GM19238 (cell line): ENCODE results near the gene CENPQ.
A peak's percentile ranks its signal among the peaks of the same experiment; 100 is the strongest.
"Not testable (repeated sequence)": the region's sequence is repeated elsewhere in the genome, so short reads cannot be mapped to it uniquely, and the experiment has no call there.

Source experiments
- DNase-seq: peaks from one replicate; pipeline ENCODE4 v3.0.0; 2011; ENCODE audit warnings: low spot score; ENCODE audit not compliant: insufficient read length

The CENPQ gene, protein sequence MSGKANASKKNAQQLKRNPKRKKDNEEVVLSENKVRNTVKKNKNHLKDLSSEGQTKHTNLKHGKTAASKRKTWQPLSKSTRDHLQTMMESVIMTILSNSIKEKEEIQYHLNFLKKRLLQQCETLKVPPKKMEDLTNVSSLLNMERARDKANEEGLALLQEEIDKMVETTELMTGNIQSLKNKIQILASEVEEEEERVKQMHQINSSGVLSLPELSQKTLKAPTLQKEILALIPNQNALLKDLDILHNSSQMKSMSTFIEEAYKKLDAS

DNA sequence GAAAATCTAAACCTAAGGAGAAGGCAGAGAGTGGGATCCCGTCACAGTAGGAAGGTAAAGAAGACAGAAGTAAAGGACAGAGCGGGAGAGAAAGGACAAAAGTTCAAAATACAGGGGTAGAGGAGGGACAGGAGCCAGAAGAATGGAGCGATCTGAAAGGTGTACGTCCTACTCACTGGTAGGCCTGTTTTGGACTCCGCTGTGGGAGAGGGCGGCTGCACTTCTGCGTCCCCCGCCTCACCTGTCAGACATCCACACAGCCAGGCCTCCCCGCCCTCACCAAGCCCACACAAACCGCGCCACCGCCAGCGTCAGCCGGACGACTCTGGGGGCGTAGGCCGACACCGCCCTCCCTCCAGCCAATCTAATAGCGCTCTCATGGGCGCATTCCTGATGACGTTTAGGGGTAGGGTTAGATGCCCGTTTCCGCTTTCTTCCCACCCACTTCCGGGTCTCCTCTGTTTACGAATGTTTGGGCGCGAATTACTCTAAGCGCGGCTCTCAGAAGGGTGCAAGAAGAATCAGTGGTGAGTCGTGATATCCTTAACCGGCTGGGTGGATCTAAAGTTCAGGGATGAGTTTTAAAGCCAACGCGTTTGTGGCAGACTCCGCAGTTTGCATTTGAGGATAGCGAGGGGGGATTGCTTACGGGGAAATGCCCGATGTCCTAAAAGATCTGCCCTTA, at the start of gene CENPQ, which contains the start of gene MMUT:
TSS of gene CENPQ (plus strand) at position 444 of the 685 bp plus-strand sequence. CDS start 6,807 bp downstream, outside the sequence.
TSS of gene MMUT (minus strand) at position 327 of the 685 bp plus-strand sequence. CDS start 3,787 bp downstream, outside the sequence.
- peak; percentile 81 for DNase-seq

- no peak for DNase-seq
Observed at GRCh38 chr6:49415358-49415757, 47.8 kb upstream of the CENPQ start.

- DNase-seq: no peak
Observed at GRCh38 chr6:49416195-49416594, 47.0 kb upstream of the CENPQ start.

- no peak for DNase-seq
Observed at GRCh38 chr6:49423817-49424216, 39.4 kb upstream of the CENPQ start.

DNA sequence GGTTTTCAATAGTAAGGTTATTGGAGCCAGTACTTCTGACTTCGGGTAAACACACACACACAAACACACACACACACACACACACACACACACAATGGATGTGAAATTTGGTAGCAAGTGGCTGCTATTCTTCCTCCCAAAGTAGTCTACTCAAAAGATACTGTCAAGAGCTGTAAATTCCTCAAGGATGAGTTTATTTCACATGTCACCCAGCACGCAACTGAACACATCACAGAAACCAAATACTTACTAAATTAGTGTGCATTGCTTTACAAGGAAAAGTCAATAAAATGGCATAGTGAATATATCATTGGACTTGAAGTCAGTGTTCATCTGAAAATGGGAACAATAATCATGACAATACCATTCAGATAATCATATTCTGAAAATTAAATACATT, 33.0 kb upstream of the CENPQ start:
- no peak for DNase-seq

GRCh38 chr6:49430866-49431265, 32.3 kb upstream of the CENPQ start:
- DNase-seq: no peak

DNA sequence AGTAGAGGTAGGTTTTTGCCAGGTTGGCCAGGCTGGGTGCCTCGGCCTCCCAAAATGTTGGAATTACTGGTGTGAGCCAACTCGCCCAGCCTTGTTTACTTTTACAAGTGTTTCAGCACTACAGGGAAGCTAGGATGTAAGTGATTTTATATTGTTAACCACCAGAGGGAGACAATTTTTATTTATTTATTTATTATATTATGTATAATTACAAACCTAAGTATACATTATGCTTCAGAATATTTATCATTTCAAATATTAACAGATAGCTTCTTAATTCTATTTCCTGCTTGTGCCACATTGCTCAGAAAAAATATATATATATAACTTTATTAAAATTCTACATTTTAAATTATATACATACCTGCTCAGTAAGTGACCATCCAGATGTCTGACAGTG, 9.9 kb upstream of the CENPQ start:
- DNase-seq: no peak

GRCh38 chr6:49454787-49455709, 8.1 kb upstream of the CENPQ start:
- no peak for DNase-seq

GRCh38 chr6:49457771-49458170, 5.4 kb upstream of the CENPQ start:
- no peak for DNase-seq

DNA sequence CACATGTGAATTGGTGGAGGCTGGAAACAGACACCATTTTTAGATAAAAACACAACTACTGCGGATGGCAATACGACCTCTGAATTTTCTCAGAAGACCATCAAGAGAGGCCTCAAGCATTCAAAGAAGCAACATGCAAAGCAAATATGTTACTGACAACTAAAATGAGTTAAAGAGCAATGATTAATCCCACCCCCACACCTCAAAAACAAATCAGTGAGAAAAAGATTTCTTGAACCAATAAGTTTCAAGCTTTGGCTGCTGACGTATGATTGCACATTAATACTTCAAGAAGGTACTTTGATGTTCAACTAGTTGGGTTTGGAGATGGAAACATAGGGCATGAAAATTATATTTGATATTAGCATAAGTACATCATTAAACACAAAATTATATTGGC, 1.1 kb upstream of the CENPQ start:
- no peak for DNase-seq

GRCh38 chr6:49462599-49462926, 607 bp upstream of the CENPQ start:
- no peak for DNase-seq

GRCh38 chr6:49463612-49463967, 420 bp downstream of the CENPQ start:
- DNase-seq: no peak

- no peak for DNase-seq
Observed at GRCh38 chr6:49464691-49465090, 1.5 kb downstream of the CENPQ start.

DNA sequence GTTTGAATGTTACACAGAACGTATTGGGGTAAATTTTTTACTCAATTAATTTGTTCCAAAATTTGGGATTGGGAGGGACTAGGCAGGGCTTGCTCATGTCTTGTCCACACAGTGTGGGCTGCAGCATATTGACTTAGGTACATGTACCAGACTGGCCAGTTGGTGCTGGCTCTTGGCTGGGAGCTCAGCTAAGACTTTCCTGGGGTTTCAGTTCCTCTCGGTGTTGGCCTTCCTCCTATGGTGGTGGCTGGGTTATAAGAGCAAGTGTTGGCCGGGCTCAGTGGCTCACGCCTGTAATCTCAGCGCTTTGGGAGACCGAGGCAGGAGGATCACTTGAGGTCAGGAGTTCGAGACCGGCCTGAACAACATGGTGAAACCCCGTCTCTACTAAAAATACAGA, 4.9 kb downstream of the CENPQ start:
- DNase-seq: no peak

DNA sequence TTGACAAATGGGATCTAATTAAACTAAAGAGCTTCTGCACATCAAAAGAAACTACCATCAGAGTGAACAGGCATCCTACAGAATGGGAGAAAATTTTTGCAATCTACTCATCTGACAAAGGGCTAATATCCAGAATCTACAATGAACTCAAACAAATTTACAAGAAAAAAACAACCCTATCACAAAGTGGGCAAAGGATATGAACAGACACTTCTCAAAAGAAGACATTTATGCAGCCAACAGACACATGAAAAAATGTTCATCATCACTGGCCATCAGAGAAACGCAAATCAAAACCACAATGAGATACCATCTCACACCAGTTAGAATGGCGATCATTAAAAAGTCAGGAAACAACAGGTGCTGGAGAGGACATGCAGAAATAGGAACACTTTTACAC, 13.4 kb downstream of the CENPQ start:
- DNase-seq: not testable (repeated sequence)

GRCh38 chr6:49479308-49479970, 16.3 kb downstream of the CENPQ start:
- DNase-seq: no peak

DNA sequence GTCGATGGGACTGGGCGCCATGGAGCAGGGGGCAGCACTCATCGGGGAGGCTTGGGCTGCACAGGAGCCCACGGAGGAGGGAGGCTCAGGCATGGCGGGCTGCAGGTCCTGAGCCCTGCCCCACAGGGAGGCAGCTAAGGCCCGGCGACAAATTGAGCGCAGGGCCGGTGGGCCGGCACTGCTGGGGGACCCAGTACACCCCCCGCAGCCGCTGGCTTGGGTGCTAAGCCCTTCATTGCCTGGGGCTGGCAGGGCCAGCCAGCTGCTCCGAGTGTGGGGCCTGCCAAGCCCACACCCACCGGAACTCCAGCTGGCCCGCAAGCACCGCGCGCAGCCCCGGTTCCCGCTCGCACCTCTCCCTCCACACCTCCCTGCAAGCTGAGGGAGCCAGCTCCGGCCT, 18.7 kb downstream of the CENPQ start:
- not testable (repeated sequence) for DNase-seq

DNA sequence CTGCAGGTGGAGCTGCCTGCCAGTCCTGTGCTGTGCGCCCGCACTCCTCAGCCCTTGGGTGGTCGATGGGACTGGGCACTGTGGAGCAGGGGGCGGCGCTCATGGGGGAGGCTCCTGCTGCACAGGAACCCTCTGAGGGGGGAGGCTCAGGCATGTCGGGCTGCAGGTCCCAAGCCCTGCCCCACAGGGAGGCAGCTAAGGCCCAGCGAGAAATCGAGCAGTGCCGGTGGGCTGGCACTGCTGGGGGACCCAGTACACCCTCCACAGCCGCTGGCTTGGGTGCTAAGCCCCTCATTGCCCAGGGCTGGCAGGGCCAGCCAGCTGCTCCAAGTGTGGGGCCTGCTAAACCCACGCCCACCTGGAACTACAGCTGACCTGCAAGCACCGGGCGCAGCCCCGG, 20.2 kb downstream of the CENPQ start:
- DNase-seq: not testable (repeated sequence)

DNA sequence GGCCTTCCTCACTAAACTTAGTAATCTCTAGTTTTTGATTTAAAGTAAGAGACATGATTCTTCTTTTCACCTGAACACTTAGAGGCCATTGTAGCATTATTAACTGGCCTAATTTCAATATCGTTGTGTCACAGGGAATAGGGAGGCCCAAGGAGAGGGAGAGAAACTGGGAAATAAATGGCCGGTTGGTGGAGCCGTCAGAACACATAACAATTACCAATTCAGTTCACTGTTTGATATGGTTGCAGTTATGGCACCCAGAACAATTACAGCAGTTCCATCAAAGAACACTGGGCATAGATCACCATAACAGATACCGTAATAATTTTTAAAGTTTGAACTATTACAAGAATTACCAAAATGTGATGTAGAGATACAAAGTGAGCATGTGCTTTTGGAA, 27.5 kb downstream of the CENPQ start:
- no peak for DNase-seq

DNA sequence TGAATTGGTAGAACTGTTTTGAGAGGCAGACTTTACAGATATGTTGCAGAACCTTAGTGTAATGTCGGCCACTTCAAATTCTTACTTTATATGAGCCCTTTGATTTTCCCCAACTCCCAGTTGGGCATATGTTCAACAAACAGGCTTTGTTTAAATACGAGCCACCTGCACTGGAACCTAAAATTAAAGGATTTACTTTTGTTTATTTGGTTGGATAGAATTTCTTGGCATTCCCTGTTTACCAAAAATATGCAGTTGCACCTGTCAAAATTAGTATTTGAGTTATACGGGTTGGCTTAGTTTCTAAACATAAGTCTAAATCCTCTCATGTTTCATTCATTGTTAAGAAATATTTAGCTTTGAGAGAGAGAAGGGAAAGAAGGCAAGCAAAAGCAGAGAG, 34.1 kb downstream of the CENPQ start:
- no peak for DNase-seq

DNA sequence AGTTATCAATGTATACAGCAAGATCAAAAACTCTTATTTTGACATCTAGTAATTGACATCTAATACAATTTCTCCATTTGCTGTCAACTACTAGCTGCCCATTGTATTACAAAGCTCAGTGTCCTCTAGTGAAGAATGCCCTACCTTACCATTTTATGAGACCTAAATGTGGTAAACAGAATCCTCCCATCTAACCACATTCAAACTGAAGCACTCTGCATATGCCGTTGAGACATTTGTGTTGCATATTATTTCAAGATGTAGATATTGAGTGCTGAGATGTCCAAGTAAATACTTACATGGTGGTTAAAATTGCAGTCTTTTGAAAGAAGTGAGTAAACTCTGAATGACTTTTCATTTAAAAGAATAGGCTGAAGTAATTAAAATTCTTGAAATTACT, 36.0 kb downstream of the CENPQ start:
- DNase-seq: no peak

- DNase-seq: no peak
Observed at GRCh38 chr6:49499623-49500022, 36.5 kb downstream of the CENPQ start, which contains the start of gene GLYATL3. Gene GLYATL3 (plus strand): TSS chr6:49499923. CDS start chr6:49511991, 12,068 bp downstream.
